Heart right ventricle (tissue), 16 donors: ENCODE data around the gene HRH2. TPM values are rescaled to one million over a fixed set of nuclear protein-coding genes. Genes with fewer than 3 reads are reported as not detected.
"Not testable (repeated sequence)": the region's sequence is repeated elsewhere in the genome, so short reads cannot be mapped to it uniquely, and the experiment has no call there.

ENCODE experiments used
- ATAC-seq, 8 donors: fragments of 200-7000 bp; cut with Tn5 transposase; one replicate each; pipeline ENCODE4 v1.9.1; 2020; ENCODE audit warnings: mild to moderate bottlenecking in 8 of 8, moderate library complexity in 8 of 8, moderate number of reproducible peaks in 1 of 8
- DNase-seq, 2 donors: peaks; one replicate each; pipeline ENCODE4 v3.0.0-alpha.2; 2020
- H3K27ac ChIP-seq, 10 donors: fragments of 200-600 bp; sonication (generic) in 2 of 10; one replicate each; pipeline versions ENCODE4 v1.5.0 to v1.8.0; 2020 to 2022; ENCODE audit warnings: mild to moderate bottlenecking in 3 of 10
- H3K27me3 ChIP-seq, 7 donors: fragments of 200-600 bp; one replicate each; pipeline ENCODE4 v1.8.0; 2021 to 2022; ENCODE audit warnings: mild to moderate bottlenecking in 2 of 7
- H3K36me3 ChIP-seq, 9 donors: fragments of 200-600 bp; sonication (generic) in 1 of 9; one replicate each; pipeline versions ENCODE4 v1.5.0 to v1.8.0; 2020 to 2022; ENCODE audit warnings: mild to moderate bottlenecking in 2 of 9
- H3K4me1 ChIP-seq, 9 donors: fragments of 200-600 bp; sonication (generic) in 1 of 9; one replicate each; pipeline versions ENCODE4 v1.5.0 to v1.8.0; 2020 to 2022; ENCODE audit warnings: mild to moderate bottlenecking in 4 of 9
- H3K4me3 ChIP-seq, 10 donors: fragments of 200-600 bp; sonication (generic) in 2 of 10; one replicate each; pipeline versions ENCODE4 v1.5.0 to v1.8.0; 2020 to 2022; ENCODE audit warnings: mild to moderate bottlenecking in 7 of 10, moderate library complexity in 2 of 10
- H3K9me3 ChIP-seq, 11 donors: fragments of 200-600 bp in 10 of 11; sonication (generic) in 2 of 11; one replicate each; pipeline versions ENCODE4 v1.5.0 to v1.8.0; 2013 to 2022; ENCODE audit warnings: mild to moderate bottlenecking in 2 of 11, control low read depth in 1 of 11, moderate library complexity in 1 of 11
- WGBS, 2 donors: extraction: QIAGEN DNeasy Blood & Tissue Kit; methylation state at CpG; one replicate each; pipeline ENCODE4 v1.1.7; 2013; ENCODE audit warnings: inconsistent platforms in 1 of 2; 5-methylcytosine and 5-hydroxymethylcytosine counted together
- intact Hi-C, 10 donors: fragments of 100-400 bp; cut with DNase I; formaldehyde crosslinking; loops; one replicate each; pipeline versions ENCODE4 v1.11.1 to v1.14.2; 2022
- polyA plus RNA-seq, 2 donors: library from polyadenylated mRNA; stranded (reverse); fragments of 200-250 nt; gene quantifications; one replicate each; pipeline ENCODE4 v1.2.3, GENCODE V29; 2013
- total RNA-seq, 10 donors: library from RNA; stranded (reverse); fragmentation: NEBNext Ultra II Directional in 3 of 10; extraction: Animal tissue kit (Norgen Biotek cat#: 25700) in 3 of 10; gene quantifications; one replicate each; pipeline versions ENCODE4 v1.2.1 to v1.2.4, GENCODE V29; 2021 to 2023
- TF ChIP-seq, protein P1 (sequence below), 9 donors: fragments of 200-600 bp; sonication (generic) in 2 of 9; IDR thresholded peaks; one replicate each; pipeline versions ENCODE4 v1.5.0 to v1.8.0; 2021 to 2022; ENCODE audit warnings: antibody characterized with exemption in 9 of 9, mild to moderate bottlenecking in 5 of 9, moderate library complexity in 1 of 9
- donor health status: Arrhythmogenic right ventricular cardiomyopathy.
- donor health status: ischemic (EF 13 %, LVEDD 7.1; RV severe dilation, severe dysfunction).
- donor health status: healthy with polysubstance abuse.
- donor health status: DM: no; HTN: yes; CAD: no.
- donor health status: DM: no; HTN: no; CAD: no.
- donor health status: ischemic (EF 25% LVEDD 6.9; RV normal size, moderate dysfunction).
- donor health status: ischemic (EF 25% LVEDD 5.7; RV mildly dilated, moderate dysfunction).
- donor health status: healthy.
- donor health status: DM: yes; HTN: yes; CAD: no.
- donor health status: Ischemic cardiomyopathy.
- donor health status: ischemic (EF 35%, LVEDD 5.7; RV mildly dilated, moderate dysfunction).
- donor health status: nonischemic (EF 11% LVEDD 7.7; RV severe dilation, severe dysfunction).
- donor health status: DM: yes; HTN: yes; CAD: no.
- donor health status: PGD.
- donor health status: ischemic (EF 29% LVEDD 5.4; RV normal size, mild dysfunction).
- donor health status: nonischemic (EF 23%, LVEDD 6.1; RV moderate dilation, normal function).

HRH2 gene
- total and polyA plus RNA-seq, 12 donors, result 12.2 to 78.7 (median 50.6) TPM

DNA sequence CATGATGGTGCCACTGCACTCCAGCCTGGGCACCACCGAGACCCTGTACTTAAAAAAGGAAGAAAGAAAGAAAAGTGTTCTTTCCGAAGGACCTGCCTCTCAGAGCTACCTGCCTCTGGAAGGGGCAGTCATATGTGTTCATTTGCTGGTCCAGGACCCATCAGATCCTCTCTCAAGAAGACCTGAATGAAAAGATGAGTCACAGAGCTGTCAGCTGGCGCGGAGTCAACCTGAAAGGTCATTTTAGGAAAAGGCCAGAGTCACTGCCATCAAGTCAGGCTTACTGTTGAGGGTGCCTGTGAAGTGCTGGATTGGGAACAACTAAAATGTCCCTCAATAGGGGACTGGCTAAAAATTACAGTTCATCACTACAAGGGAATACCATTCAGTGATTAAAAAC, 14.9 kb upstream of the HRH2 start:
- Histone ChIP-seq H3K9me3 (peaks cover 0 to 7% (median 0%) of the 10 kb centered on the region in 11 donors), H3K27me3 (no peaks in the 10 kb centered on the region), H3K36me3 (no peaks in the 10 kb centered on the region), H3K27ac (no peak overlapping the region), H3K4me1 (peaks cover 0 to 19% (median 0%) of the 10 kb centered on the region in 9 donors), H3K4me3 (no peak overlapping the region)
- TF ChIP-seq, protein P1, sequence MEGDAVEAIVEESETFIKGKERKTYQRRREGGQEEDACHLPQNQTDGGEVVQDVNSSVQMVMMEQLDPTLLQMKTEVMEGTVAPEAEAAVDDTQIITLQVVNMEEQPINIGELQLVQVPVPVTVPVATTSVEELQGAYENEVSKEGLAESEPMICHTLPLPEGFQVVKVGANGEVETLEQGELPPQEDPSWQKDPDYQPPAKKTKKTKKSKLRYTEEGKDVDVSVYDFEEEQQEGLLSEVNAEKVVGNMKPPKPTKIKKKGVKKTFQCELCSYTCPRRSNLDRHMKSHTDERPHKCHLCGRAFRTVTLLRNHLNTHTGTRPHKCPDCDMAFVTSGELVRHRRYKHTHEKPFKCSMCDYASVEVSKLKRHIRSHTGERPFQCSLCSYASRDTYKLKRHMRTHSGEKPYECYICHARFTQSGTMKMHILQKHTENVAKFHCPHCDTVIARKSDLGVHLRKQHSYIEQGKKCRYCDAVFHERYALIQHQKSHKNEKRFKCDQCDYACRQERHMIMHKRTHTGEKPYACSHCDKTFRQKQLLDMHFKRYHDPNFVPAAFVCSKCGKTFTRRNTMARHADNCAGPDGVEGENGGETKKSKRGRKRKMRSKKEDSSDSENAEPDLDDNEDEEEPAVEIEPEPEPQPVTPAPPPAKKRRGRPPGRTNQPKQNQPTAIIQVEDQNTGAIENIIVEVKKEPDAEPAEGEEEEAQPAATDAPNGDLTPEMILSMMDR (IDR thresholded peaks at IDR 0.05), result no peak
- intact Hi-C loops, result no loop called here
- no peak for DNase-seq
- peak in 1 of 8 donors; percentile 46 for ATAC-seq
- 90% methylated on average over 4 of the region's 4 CpGs for WGBS, 2 donors

DNA sequence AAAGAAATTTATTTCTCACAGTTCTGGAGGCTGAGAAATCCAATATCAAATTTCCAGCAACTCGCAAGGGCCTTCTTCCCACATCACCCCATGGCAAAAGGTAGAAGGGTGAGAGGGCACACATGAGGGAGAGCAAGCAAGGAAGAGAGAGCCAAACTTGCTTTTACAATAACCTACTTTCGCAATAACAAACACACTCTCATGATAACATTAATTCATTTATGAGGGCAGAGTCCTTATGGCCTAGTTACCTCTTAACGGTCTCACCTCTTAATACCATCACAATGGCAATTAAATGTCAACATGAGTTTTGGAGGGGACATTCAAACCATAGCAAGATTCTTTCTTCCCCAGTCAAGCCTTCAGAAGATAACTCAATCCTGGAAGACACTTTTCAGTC, 11.6 kb upstream of the HRH2 start:
- 87 to 88% methylated on average over 3 of the region's 3 CpGs for WGBS, 2 donors
- Histone ChIP-seq H3K27ac (no peak overlapping the region), H3K9me3 (peaks cover 0 to 22% (median 9%) of the 10 kb centered on the region in 11 donors), H3K4me3 (no peak overlapping the region), H3K4me1 (peaks cover 0 to 6% (median 0%) of the 10 kb centered on the region in 9 donors), H3K36me3 (no peaks in the 10 kb centered on the region), H3K27me3 (no peaks in the 10 kb centered on the region)
- DNase-seq (no peak), ATAC-seq (no peak)
- TF ChIP-seq, protein P1 (IDR thresholded peaks at IDR 0.05), result no peak
- intact Hi-C loops, result no loop called here

DNA sequence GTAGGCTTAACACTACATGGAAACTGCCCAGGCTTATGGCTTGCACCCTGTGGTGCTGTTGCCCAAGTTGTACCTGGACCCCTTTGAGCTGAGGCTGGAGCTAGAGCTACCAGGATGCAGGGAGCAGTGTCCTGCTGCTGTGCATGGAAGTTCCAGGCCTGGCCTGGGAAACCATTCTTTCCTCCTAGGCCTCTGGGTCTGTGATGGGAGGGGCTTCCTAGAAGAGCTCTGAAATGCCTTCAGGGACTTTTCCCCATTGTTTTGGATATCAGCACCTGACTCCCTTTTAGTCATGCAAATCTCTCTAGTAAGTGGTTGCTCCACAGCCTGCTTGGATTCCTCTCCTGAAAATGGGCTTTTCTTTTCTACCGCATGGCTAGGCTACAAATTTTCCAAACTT, 7.9 kb upstream of the HRH2 start:
- Histone ChIP-seq H3K36me3 (no peaks in the 10 kb centered on the region), H3K9me3 (peaks cover 0 to 22% (median 9%) of the 10 kb centered on the region in 11 donors), H3K27ac (no peak overlapping the region), H3K27me3 (no peaks in the 10 kb centered on the region), H3K4me3 (no peak overlapping the region), H3K4me1 (peaks cover 0 to 38% (median 0%) of the 10 kb centered on the region in 9 donors)
- intact Hi-C loops, result no loop called here
- no peak for ATAC-seq
- TF ChIP-seq, protein P1 (IDR thresholded peaks at IDR 0.05), result no peak
- WGBS, 2 donors, result 97 to 100% methylated on average over 1 of the region's 1 CpG
- no peak for DNase-seq

DNA sequence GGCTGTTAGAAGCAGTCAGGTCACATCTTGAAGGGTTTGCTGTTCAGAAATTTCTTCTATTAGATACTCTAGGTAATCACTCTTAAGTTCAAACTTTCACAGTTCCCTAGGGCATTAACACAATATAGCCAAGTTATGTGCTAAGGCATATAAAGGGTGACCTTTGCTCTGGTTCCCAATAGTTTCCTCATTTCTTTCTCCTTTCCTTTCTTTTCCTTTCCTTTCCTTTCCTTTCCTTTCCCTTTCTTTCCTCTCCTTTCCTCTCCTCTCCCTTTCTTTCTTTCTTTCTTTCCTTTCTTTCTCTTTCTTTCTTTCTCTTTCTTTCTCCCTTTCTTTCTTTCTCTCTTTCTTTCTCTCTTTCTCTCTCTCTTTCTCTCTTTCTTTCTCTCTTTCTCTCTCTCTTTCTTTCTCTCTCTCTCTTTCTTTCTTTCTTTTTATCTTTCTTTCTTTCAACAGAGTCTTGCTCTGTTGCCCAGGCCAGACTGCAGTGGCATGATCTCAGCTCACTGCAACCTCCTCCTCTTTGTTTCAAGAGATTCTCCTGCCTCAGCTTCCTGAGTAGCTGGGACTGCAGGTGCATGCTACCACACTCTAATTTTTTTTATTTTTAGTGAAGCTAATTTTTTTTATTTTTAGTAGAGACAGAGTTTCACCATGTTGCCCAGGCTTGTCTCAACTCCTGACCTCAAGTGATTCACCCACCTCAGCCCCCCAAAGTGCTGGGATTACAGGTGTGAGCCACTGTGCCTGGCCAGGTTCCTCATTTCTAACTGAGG, 7.3 kb upstream of the HRH2 start:
- H3K4me3 ChIP-seq, H3K27me3 ChIP-seq, DNase-seq, H3K27ac ChIP-seq, intact Hi-C loops, ATAC-seq, H3K36me3 ChIP-seq: not testable (repeated sequence)
- H3K4me1 ChIP-seq, result peaks cover 0 to 43% (median 0%) of the 10 kb centered on the region in 9 donors
- H3K9me3 ChIP-seq, result peaks cover 0 to 22% (median 9%) of the 10 kb centered on the region in 11 donors
